Measurements from ENCODE around the gene NEGR1. TPM values are rescaled to one million over a fixed set of nuclear protein-coding genes. Genes with fewer than 3 reads are reported as not detected.

Gene NEGR1
- total RNA-seq, 1 experiment from 2014 or later = 0.05 TPM

DNA sequence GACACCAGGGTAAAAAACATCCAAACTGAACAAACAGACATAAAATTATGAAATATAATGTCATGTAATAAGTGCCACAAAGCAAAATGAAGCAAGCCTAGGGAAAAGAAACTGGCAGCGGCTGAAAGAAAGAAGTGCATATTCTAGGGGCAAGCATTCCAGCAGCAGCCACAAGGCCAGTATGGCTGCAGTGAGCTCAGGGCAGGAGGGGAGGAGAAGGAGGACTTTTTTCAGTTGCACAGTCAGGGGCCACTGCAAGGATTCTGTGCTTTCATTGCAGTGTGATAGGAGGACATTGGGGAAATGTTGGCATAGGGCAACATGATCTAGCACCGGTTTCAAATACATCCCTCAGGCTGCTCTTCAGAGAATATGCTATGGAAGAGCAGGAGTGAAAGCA, 263.8 kb downstream of the NEGR1 start:
- Histone ChIP-seq H3K36me3 (ENCODE audit: control insufficient read depth in 1 of 2, insufficient read depth in 2 of 2, low read length in 2 of 2) (no peaks in the 10 kb centered on the region), H3K4me2 (ENCODE audit: low read length) (no peak overlapping the region), H3K9ac (ENCODE audit: low read length) (no peak overlapping the region), H3K79me2 (ENCODE audit: insufficient read depth, low read length) (no peaks in the 10 kb centered on the region), H4K20me1 (ENCODE audit: insufficient read depth) (no peaks in the 10 kb centered on the region), H3K27me3 (ENCODE audit: insufficient read depth, low read length) (no peaks in the 10 kb centered on the region), H3K9me3 (ENCODE audit: control insufficient read depth in 1 of 2, insufficient read depth in 1 of 2, low read depth in 1 of 2, low read length in 2 of 2) (peaks cover 4 to 26% of the 10 kb centered on the region in 2 experiments; a peak in 2 of 4 replicates), H3K9me2 (ENCODE audit: insufficient read depth) (no peaks in the 10 kb centered on the region), H3K4me3 (replicated peaks in 1 of 2; ENCODE audit: low read depth in 1 of 2, low read length in 2 of 2) (no peak overlapping the region), H3K4me1 (ENCODE audit: control insufficient read depth in 1 of 2, insufficient read depth in 2 of 2, low read length in 2 of 2) (no peaks in the 10 kb centered on the region), H2AFZ (ENCODE audit: low read depth, low read length, poor library complexity, severe bottlenecking) (no peak overlapping the region), H3K27ac (ENCODE audit: low read depth, low read length) (no peak overlapping the region)
- ChIA-PET POLR2A (no interaction called here), CTCF (no interaction called here), RAD21 (ENCODE audit: low non-redundant PET in 1 of 2, low total read pairs in 2 of 2, uncharacterized antibody in 2 of 2, unreplicated experiment in 2 of 2) (no interaction called here)
- intact Hi-C loops (cut with micrococcal nuclease) = no loop called here
- DNase-seq (ENCODE audit: low read depth, low spot score) (no peak), ATAC-seq (no peak)
- no TSS peak for BruUV-seq (replicated peaks)
- TF ChIP-seq SRF (IDR thresholded peaks at IDR 0.05; ENCODE audit: low read depth) = no peak

GRCh38 chr1:72015006-72015405, 267.3 kb downstream of the NEGR1 start:
- Histone ChIP-seq H2AFZ (ENCODE audit: low read depth, low read length, poor library complexity, severe bottlenecking) (no peak overlapping the region), H3K9ac (ENCODE audit: low read length) (no peak overlapping the region), H3K79me2 (ENCODE audit: insufficient read depth, low read length) (no peaks in the 10 kb centered on the region), H4K20me1 (ENCODE audit: insufficient read depth) (no peaks in the 10 kb centered on the region), H3K27me3 (ENCODE audit: insufficient read depth, low read length) (no peaks in the 10 kb centered on the region), H3K27ac (ENCODE audit: low read depth, low read length) (no peak overlapping the region), H3K4me2 (ENCODE audit: low read length) (no peak overlapping the region), H3K36me3 (ENCODE audit: control insufficient read depth in 1 of 2, insufficient read depth in 2 of 2, low read length in 2 of 2) (no peaks in the 10 kb centered on the region), H3K9me3 (ENCODE audit: control insufficient read depth in 1 of 2, insufficient read depth in 1 of 2, low read depth in 1 of 2, low read length in 2 of 2) (peaks cover 0 to 18% of the 10 kb centered on the region in 2 experiments; a peak in 1 of 4 replicates), H3K4me1 (ENCODE audit: control insufficient read depth in 1 of 2, insufficient read depth in 2 of 2, low read length in 2 of 2) (no peaks in the 10 kb centered on the region), H3K4me3 (replicated peaks in 1 of 2; ENCODE audit: low read depth in 1 of 2, low read length in 2 of 2) (no peak overlapping the region), H3K9me2 (ENCODE audit: insufficient read depth) (no peaks in the 10 kb centered on the region)
- no peak for DNase-seq (ENCODE audit: low read depth, low spot score)
- ChIA-PET CTCF (no interaction called here), RAD21 (ENCODE audit: low non-redundant PET in 1 of 2, low total read pairs in 2 of 2, uncharacterized antibody in 2 of 2, unreplicated experiment in 2 of 2) (no interaction called here), POLR2A (no interaction called here)
- no peak for ATAC-seq
- no peak for TF ChIP-seq FOSL1 (IDR thresholded peaks at IDR 0.05; ENCODE audit: low read depth)
- no TSS peak for BruUV-seq (replicated peaks)
- intact Hi-C loops (cut with micrococcal nuclease) = no loop called here

DNA sequence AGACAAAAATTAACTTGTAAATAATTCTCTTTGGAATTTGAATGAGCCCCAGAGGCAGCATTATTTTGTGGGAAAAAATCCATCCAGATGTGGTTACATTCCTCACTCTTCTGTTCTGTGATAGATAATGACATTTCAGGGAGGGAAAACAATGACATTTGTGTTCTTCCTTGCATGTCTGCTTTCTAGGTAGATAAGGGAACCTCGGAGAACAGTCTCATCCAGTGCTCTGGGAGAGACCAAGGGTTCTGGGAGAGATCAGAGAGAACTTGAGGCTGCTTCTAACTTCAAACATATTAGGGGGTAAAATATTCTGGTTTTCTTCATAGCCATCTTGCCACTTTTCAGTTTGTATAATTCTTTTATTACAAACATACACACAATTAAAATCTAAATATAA, 269.2 kb downstream of the NEGR1 start:
- Histone ChIP-seq H3K9me3 (ENCODE audit: control insufficient read depth in 1 of 2, insufficient read depth in 1 of 2, low read depth in 1 of 2, low read length in 2 of 2) (peaks cover 3 to 6% of the 10 kb centered on the region in 2 experiments; a peak in 2 of 4 replicates), H3K4me2 (ENCODE audit: low read length) (no peak overlapping the region), H3K9me2 (ENCODE audit: insufficient read depth) (no peaks in the 10 kb centered on the region), H3K27me3 (ENCODE audit: insufficient read depth, low read length) (no peaks in the 10 kb centered on the region), H3K4me3 (replicated peaks in 1 of 2; ENCODE audit: low read depth in 1 of 2, low read length in 2 of 2) (no peak overlapping the region), H4K20me1 (ENCODE audit: insufficient read depth) (no peaks in the 10 kb centered on the region), H3K79me2 (ENCODE audit: insufficient read depth, low read length) (no peaks in the 10 kb centered on the region), H2AFZ (ENCODE audit: low read depth, low read length, poor library complexity, severe bottlenecking) (no peak overlapping the region), H3K9ac (ENCODE audit: low read length) (no peak overlapping the region), H3K27ac (ENCODE audit: low read depth, low read length) (no peak overlapping the region), H3K4me1 (ENCODE audit: control insufficient read depth in 1 of 2, insufficient read depth in 2 of 2, low read length in 2 of 2) (no peaks in the 10 kb centered on the region), H3K36me3 (ENCODE audit: control insufficient read depth in 1 of 2, insufficient read depth in 2 of 2, low read length in 2 of 2) (no peaks in the 10 kb centered on the region)
- ATAC-seq (no peak), DNase-seq (ENCODE audit: low read depth, low spot score) (no peak)
- ChIA-PET CTCF (no interaction called here), RAD21 (ENCODE audit: low non-redundant PET in 1 of 2, low total read pairs in 2 of 2, uncharacterized antibody in 2 of 2, unreplicated experiment in 2 of 2) (no interaction called here), POLR2A (no interaction called here)
- no peak for TF ChIP-seq YY1 (IDR thresholded peaks at IDR 0.05; ENCODE audit: extremely low read depth, insufficient replicate concordance, low read depth, low read length)
- no TSS peak for BruUV-seq (replicated peaks)
- intact Hi-C loops (cut with micrococcal nuclease) = no loop called here
